H9 (cell line): ENCODE results near the gene RMI2. TPM values are rescaled to one million over a fixed set of nuclear protein-coding genes. Genes with fewer than 3 reads are reported as not detected.
"Not testable (repeated sequence)": the region's sequence is repeated elsewhere in the genome, so short reads cannot be mapped to it uniquely, and the experiment has no call there.

Source experiments
- DNase-seq: peaks from one replicate; pipeline ENCODE4 v3.0.0-alpha.2; 2017
- H2AFZ ChIP-seq: one replicate; pipeline ENCODE4 v1.6.1; 2013; ENCODE audit warnings: mild to moderate bottlenecking, low read length, control low read depth, moderate library complexity
- H2AK5ac ChIP-seq: 2 replicates; pipeline ENCODE4 v1.6.1; 2013; ENCODE audit warnings: low read length, control low read depth, mixed read lengths; ENCODE audit not compliant: insufficient read length
- H2BK120ac ChIP-seq: one replicate; pipeline ENCODE4 v1.6.1; 2013; ENCODE audit warnings: low read depth, mild to moderate bottlenecking, low read length, control low read depth, inconsistent platforms; ENCODE audit not compliant: poor library complexity, severe bottlenecking
- H2BK12ac ChIP-seq: 2 replicates; pipeline ENCODE4 v1.6.1; 2013; ENCODE audit warnings: low read length, control low read depth, mixed read lengths, low read depth; ENCODE audit not compliant: insufficient read length
- H2BK15ac ChIP-seq: 2 replicates; pipeline ENCODE4 v1.6.1; 2013; ENCODE audit warnings: low read depth, low read length, control low read depth
- H2BK20ac ChIP-seq: one replicate; pipeline ENCODE4 v1.6.1; 2013; ENCODE audit warnings: low read depth, mild to moderate bottlenecking, low read length, control low read depth, inconsistent platforms; ENCODE audit not compliant: poor library complexity, severe bottlenecking
- H2BK5ac ChIP-seq: 2 replicates; pipeline ENCODE4 v1.6.1; 2013; ENCODE audit warnings: low read length, control low read depth, mixed read lengths; ENCODE audit not compliant: insufficient read length
- H3K14ac ChIP-seq: 2 replicates; pipeline ENCODE4 v1.6.1; 2013; ENCODE audit warnings: low read length, control low read depth; ENCODE audit not compliant: insufficient read depth
- H3K18ac ChIP-seq: 2 replicates; pipeline ENCODE4 v1.6.1; 2013; ENCODE audit warnings: low read depth, mild to moderate bottlenecking, mixed read lengths, low read length, control low read depth; ENCODE audit not compliant: insufficient read length
- H3K23ac ChIP-seq: 2 replicates; pipeline ENCODE4 v1.6.1; 2013; ENCODE audit warnings: low read length, control low read depth, mixed read lengths, low read depth; ENCODE audit not compliant: insufficient read length
- H3K23me2 ChIP-seq: 2 replicates; pipeline ENCODE4 v1.6.1; 2013; ENCODE audit warnings: low read depth, mild to moderate bottlenecking, mixed read lengths, low read length, control low read depth; ENCODE audit not compliant: insufficient read length, poor library complexity, severe bottlenecking
- H3K27ac ChIP-seq: 2 replicates; pipeline ENCODE4 v1.5.1; 2013; ENCODE audit warnings: low read length, control low read depth, mixed read lengths, low read depth; ENCODE audit not compliant: insufficient read length
- H3K27me3 ChIP-seq: 2 replicates; pipeline ENCODE4 v1.6.1; 2013; ENCODE audit warnings: low read length, control low read depth, inconsistent platforms; ENCODE audit not compliant: insufficient read depth
- H3K4ac ChIP-seq: 2 replicates; pipeline ENCODE4 v1.6.1; 2013; ENCODE audit warnings: low read depth, mild to moderate bottlenecking, control low read depth, inconsistent platforms, low read length, moderate library complexity
- H3K4me1 ChIP-seq: 2 replicates; pipeline ENCODE4 v1.6.1; 2013; ENCODE audit warnings: low read length, control low read depth, inconsistent platforms; ENCODE audit not compliant: insufficient read depth
- H3K4me2 ChIP-seq: 2 replicates; pipeline ENCODE4 v1.6.1; 2013; ENCODE audit warnings: low read length, control low read depth, mixed read lengths; ENCODE audit not compliant: insufficient read length, insufficient read depth
- H3K56ac ChIP-seq: 2 replicates; pipeline ENCODE4 v1.6.1; 2013; ENCODE audit warnings: low read depth, mild to moderate bottlenecking, mixed read lengths, low read length, control low read depth; ENCODE audit not compliant: insufficient read length
- H3K79me1 ChIP-seq: 2 replicates; pipeline ENCODE4 v1.6.1; 2013; ENCODE audit warnings: low read depth, mild to moderate bottlenecking, moderate library complexity, low read length, control low read depth, inconsistent platforms; ENCODE audit not compliant: insufficient read depth, poor library complexity, severe bottlenecking
- H3K79me2 ChIP-seq: 2 replicates; pipeline ENCODE4 v1.6.1; 2013; ENCODE audit warnings: low read length, control low read depth, inconsistent platforms; ENCODE audit not compliant: insufficient read depth
- H3K9ac ChIP-seq: 2 replicates; pipeline ENCODE4 v1.6.1; 2013; ENCODE audit warnings: low read length, control low read depth, mixed read lengths; ENCODE audit not compliant: insufficient read length; ENCODE audit errors: extremely low read depth
- H3K9me3 ChIP-seq: one replicate; pipeline ENCODE4 v1.6.1; 2013; ENCODE audit warnings: low read depth, low read length, inconsistent platforms; ENCODE audit not compliant: control insufficient read depth
- H3T11ph ChIP-seq: one replicate; pipeline ENCODE4 v1.6.1; 2013; ENCODE audit warnings: mild to moderate bottlenecking, low read length, control low read depth, inconsistent platforms
- H4K20me1 ChIP-seq: one replicate; pipeline ENCODE4 v1.6.1; 2013; ENCODE audit not compliant: control insufficient read depth, insufficient read length, insufficient read depth
- H4K5ac ChIP-seq: 2 replicates; pipeline ENCODE4 v1.6.1; 2013; ENCODE audit warnings: low read depth, mild to moderate bottlenecking, mixed read lengths, low read length, control low read depth; ENCODE audit not compliant: insufficient read length
- H4K8ac ChIP-seq: replicated peaks from 2 replicates; pipeline ENCODE4 v1.6.1; 2013; ENCODE audit warnings: low read length, control low read depth, mixed read lengths, low read depth; ENCODE audit not compliant: insufficient read length
- H4K91ac ChIP-seq: 2 replicates; pipeline ENCODE4 v1.6.1; 2013; ENCODE audit warnings: low read depth, mild to moderate bottlenecking, moderate library complexity, mixed read lengths, low read length, control low read depth; ENCODE audit not compliant: insufficient read length
- H3K27ac Mint-ChIP-seq, 3 experiments: 2 replicates in 2 of 3; 3 replicates in 1 of 3; pipeline ENCODE4 v1.8.0; 2020 to 2021; ENCODE audit warnings: mixed read lengths in 3 of 3, mild to moderate bottlenecking in 1 of 3, moderate library complexity in 1 of 3
- H3K27me3 Mint-ChIP-seq: 2 replicates; pipeline ENCODE4 v1.8.0; 2021; ENCODE audit warnings: low read depth, mild to moderate bottlenecking, moderate library complexity, mixed read lengths
- H3K36me3 Mint-ChIP-seq, 3 experiments: 2 replicates in 2 of 3; 3 replicates in 1 of 3; pipeline ENCODE4 v1.8.0; 2020 to 2021; ENCODE audit warnings: low read depth in 3 of 3, mixed read lengths in 3 of 3; ENCODE audit not compliant: insufficient read depth in 1 of 3
- H3K4me1 Mint-ChIP-seq, 2 experiments: 2 replicates each; pipeline ENCODE4 v1.8.0; 2020; ENCODE audit warnings: mixed read lengths in 2 of 2
- H3K4me3 Mint-ChIP-seq, 2 experiments: 2 replicates in 1 of 2; 3 replicates in 1 of 2; pipeline ENCODE4 v1.8.0; 2020 to 2021; ENCODE audit warnings: mild to moderate bottlenecking in 2 of 2, mixed read lengths in 2 of 2, moderate library complexity in 1 of 2
- H3K9me3 Mint-ChIP-seq, 2 experiments: 2 replicates in 1 of 2; 3 replicates in 1 of 2; pipeline ENCODE4 v1.8.0; 2020; ENCODE audit warnings: mild to moderate bottlenecking in 2 of 2, mixed read lengths in 2 of 2, moderate library complexity in 1 of 2
- CTCF ChIP-seq: fragments of 200-600 bp; sonication (generic); conservative IDR thresholded peaks from 3 replicates; pipeline ENCODE4 v1.8.0; 2021; ENCODE audit warnings: antibody characterized with exemption, mild to moderate bottlenecking
- WGBS: extraction: QIAGEN DNeasy Blood & Tissue Kit; methylation state at CpG from one replicate; pipeline ENCODE4 v1.1.7; 2013; ENCODE audit warnings: missing lambda C conversion rate, low lambda C conversion rate, mixed read lengths; ENCODE audit not compliant: insufficient read length; ENCODE audit errors: extremely low coverage; 5-methylcytosine and 5-hydroxymethylcytosine counted together
- total RNA-seq: library from RNA; stranded (reverse); gene quantifications from 2 replicates; pipeline ENCODE4 v1.2.1, GENCODE V29; 2021

RMI2 gene
- total RNA-seq, 1 experiment from 2014 or later: 57.6 TPM

- Histone ChIP-seq H3K56ac (no peak overlapping the region), H3K18ac (no peak overlapping the region), H3T11ph (no peak overlapping the region), H3K4me1 (peaks cover 3% of the 10 kb centered on the region; the same call in 1 of the 2 replicates), H3K23ac (no peak overlapping the region), H4K8ac (no peak overlapping the region), H3K27me3 (no peaks in the 10 kb centered on the region), H4K5ac (no peak overlapping the region), H4K91ac (no peak overlapping the region), H2BK15ac (no peak overlapping the region), H3K79me2 (no peaks in the 10 kb centered on the region), H3K4ac (no peak overlapping the region), H2BK5ac (no peak overlapping the region), H3K79me1 (no peaks in the 10 kb centered on the region), H2AFZ (no peak overlapping the region), H4K20me1 (no peaks in the 10 kb centered on the region), H3K9me3 (no peaks in the 10 kb centered on the region), H2BK120ac (no peak overlapping the region), H3K27ac (no peak overlapping the region), H3K23me2 (no peaks in the 10 kb centered on the region), H2BK12ac (no peak overlapping the region), H2AK5ac (no peak overlapping the region), H2BK20ac (no peak overlapping the region), H3K9ac (no peak overlapping the region), H3K4me2 (no peak overlapping the region), H3K14ac (no peak overlapping the region)
- no peak overlapping the region for H3K4me3 Mint-ChIP-seq
- H3K27ac Mint-ChIP-seq: peak overlapping the region in 1 of 3 experiments; percentile 18; a peak in 1 of 7 replicates
- H3K9me3 Mint-ChIP-seq: no peaks in the 10 kb centered on the region
- no peak for TF ChIP-seq CTCF
- H3K4me1 Mint-ChIP-seq: peaks cover 17 to 23% of the 10 kb centered on the region in 2 experiments
- WGBS: no CpG with 5 or more reads among the region's 5 CpGs
- DNase-seq: no peak
- no peaks in the 10 kb centered on the region for H3K27me3 Mint-ChIP-seq
- no peaks in the 10 kb centered on the region for H3K36me3 Mint-ChIP-seq
Measured at GRCh38 chr16:11298143-11298900, 46.9 kb upstream of the RMI2 start.

- H2BK5ac ChIP-seq: not testable (repeated sequence)
Measured at GRCh38 chr16:11298950-11299547, 46.2 kb upstream of the RMI2 start.

More at GRCh38 chr16:11298950-11299547, 46.2 kb upstream of the RMI2 start:
- not testable (repeated sequence) for H2BK15ac ChIP-seq, H3K4me3 Mint-ChIP-seq, H3T11ph ChIP-seq, H4K5ac ChIP-seq, H4K91ac ChIP-seq, H4K8ac ChIP-seq, H3K9me3 ChIP-seq, H3K14ac ChIP-seq, H2BK12ac ChIP-seq, H3K4ac ChIP-seq, DNase-seq, H2AK5ac ChIP-seq, H3K36me3 Mint-ChIP-seq, H3K56ac ChIP-seq, H3K4me1 ChIP-seq, H2BK120ac ChIP-seq, H3K9me3 Mint-ChIP-seq, H3K9ac ChIP-seq, H3K18ac ChIP-seq, H3K4me2 ChIP-seq, H3K27ac ChIP-seq, H2BK20ac ChIP-seq, H3K27me3 ChIP-seq, H3K23me2 ChIP-seq, H3K27ac Mint-ChIP-seq, H2AFZ ChIP-seq, H3K23ac ChIP-seq, H3K79me2 ChIP-seq, H3K27me3 Mint-ChIP-seq, H4K20me1 ChIP-seq, H3K79me1 ChIP-seq
- WGBS: no CpG with 5 or more reads among the region's 13 CpGs
- H3K4me1 Mint-ChIP-seq: peaks cover 17 to 23% of the 10 kb centered on the region in 2 experiments
